Measurements from ENCODE around the gene DOCK3.

Gene DOCK3

DNA sequence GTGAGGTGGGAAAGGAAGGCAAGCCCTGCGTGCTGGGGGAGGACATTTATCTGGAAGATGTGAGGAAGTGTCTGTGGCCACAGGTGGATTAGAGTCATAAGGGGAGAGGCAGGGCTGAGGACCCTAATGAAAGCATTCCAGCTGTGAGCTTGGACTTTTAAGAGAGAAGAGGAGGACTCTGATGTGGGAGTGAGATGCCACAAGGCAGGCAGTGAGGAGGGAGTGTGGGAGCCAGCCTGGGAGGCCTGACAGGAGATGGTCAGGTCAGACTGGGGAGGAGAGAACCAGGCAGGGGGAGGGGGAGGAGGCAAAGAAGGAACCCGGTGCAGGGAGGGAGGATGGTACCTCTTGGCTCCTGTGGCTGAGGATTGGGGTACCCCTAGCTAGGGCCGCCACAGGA, 36.8 kb upstream of the DOCK3 start:
- Histone ChIP-seq H3K9ac (no peak overlapping the region), H4K20me1 (ENCODE audit: insufficient read depth) (no peaks in the 10 kb centered on the region), H3K27ac (no peak overlapping the region), H2AFZ (ENCODE audit: low read depth) (no peak overlapping the region), H3K27me3 (ENCODE audit: insufficient read depth, low read depth) (no peaks in the 10 kb centered on the region), H3K36me3 (ENCODE audit: insufficient read depth) (no peaks in the 10 kb centered on the region), H3K4me2 (no peak overlapping the region), H3K4me3 (IDR thresholded peaks at IDR 0.05; ENCODE audit: insufficient read depth, low read depth, low read length) (no peak overlapping the region), H3K79me2 (ENCODE audit: insufficient read depth, low read depth) (no peaks in the 10 kb centered on the region), H3K4me1 (ENCODE audit: low read depth, poor library complexity, severe bottlenecking) (no peaks in the 10 kb centered on the region)
- TF ChIP-seq, protein P1, sequence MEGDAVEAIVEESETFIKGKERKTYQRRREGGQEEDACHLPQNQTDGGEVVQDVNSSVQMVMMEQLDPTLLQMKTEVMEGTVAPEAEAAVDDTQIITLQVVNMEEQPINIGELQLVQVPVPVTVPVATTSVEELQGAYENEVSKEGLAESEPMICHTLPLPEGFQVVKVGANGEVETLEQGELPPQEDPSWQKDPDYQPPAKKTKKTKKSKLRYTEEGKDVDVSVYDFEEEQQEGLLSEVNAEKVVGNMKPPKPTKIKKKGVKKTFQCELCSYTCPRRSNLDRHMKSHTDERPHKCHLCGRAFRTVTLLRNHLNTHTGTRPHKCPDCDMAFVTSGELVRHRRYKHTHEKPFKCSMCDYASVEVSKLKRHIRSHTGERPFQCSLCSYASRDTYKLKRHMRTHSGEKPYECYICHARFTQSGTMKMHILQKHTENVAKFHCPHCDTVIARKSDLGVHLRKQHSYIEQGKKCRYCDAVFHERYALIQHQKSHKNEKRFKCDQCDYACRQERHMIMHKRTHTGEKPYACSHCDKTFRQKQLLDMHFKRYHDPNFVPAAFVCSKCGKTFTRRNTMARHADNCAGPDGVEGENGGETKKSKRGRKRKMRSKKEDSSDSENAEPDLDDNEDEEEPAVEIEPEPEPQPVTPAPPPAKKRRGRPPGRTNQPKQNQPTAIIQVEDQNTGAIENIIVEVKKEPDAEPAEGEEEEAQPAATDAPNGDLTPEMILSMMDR (conservative IDR thresholded peaks at IDR 0.05; ENCODE audit: low read depth, low read length): no peak

DNA sequence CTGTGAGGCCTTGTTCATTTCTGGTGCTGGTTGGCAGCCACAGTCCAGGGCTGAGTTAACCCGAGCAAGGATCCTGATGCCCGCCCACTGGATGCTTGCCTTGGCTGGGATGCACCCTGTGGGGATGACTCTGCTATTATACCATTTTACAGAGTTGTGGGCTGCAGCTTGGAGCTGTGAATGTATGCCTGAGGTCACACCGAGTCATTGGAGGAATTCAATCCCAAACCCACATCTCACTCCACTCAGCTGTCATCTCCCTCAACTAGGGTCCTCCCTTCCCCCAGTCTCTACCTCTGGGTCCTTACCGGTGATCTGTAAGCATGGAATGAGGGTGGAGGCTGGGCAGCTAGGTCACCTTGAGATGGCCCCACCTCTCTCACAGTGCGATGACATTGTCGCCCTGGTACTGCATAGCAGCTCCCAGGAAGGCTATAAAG, 35.7 kb upstream of the DOCK3 start:
- Histone ChIP-seq H3K27me3 (ENCODE audit: insufficient read depth, low read depth) (no peaks in the 10 kb centered on the region), H3K27ac (no peak overlapping the region), H3K4me3 (IDR thresholded peaks at IDR 0.05; ENCODE audit: insufficient read depth, low read depth, low read length) (no peak overlapping the region), H3K79me2 (ENCODE audit: insufficient read depth, low read depth) (no peaks in the 10 kb centered on the region), H4K20me1 (ENCODE audit: insufficient read depth) (no peaks in the 10 kb centered on the region), H3K36me3 (ENCODE audit: insufficient read depth) (no peaks in the 10 kb centered on the region), H3K9ac (no peak overlapping the region), H3K4me2 (no peak overlapping the region), H3K4me1 (ENCODE audit: low read depth, poor library complexity, severe bottlenecking) (no peaks in the 10 kb centered on the region), H2AFZ (ENCODE audit: low read depth) (no peak overlapping the region)
- TF ChIP-seq, protein P1 (conservative IDR thresholded peaks at IDR 0.05; ENCODE audit: low read depth, low read length): no peak

DNA sequence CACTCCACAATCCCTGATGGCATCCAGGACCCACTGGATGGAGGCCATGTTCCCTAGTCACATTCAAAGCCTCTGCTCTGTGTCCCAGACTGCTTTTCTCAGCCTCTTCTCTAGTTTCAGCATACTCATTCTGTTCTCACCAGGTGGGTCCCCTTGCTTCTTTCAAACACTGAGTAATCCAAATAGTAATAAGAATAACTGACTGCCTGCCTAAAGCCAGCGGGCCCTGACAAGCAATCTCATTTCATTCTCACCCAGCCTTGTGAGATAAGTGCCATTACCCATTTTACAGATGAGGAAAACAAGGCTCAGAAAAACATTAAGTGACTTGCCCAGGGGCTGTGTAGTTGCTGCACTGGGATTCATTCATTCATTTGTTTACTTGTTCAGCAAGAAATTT, 32.3 kb upstream of the DOCK3 start:
- Histone ChIP-seq H3K4me2 (no peak overlapping the region), H3K4me3 (IDR thresholded peaks at IDR 0.05; ENCODE audit: insufficient read depth, low read depth, low read length) (no peak overlapping the region), H3K4me1 (ENCODE audit: low read depth, poor library complexity, severe bottlenecking) (no peaks in the 10 kb centered on the region), H3K27ac (no peak overlapping the region), H3K9ac (no peak overlapping the region), H3K27me3 (ENCODE audit: insufficient read depth, low read depth) (no peaks in the 10 kb centered on the region), H4K20me1 (ENCODE audit: insufficient read depth) (no peaks in the 10 kb centered on the region), H2AFZ (ENCODE audit: low read depth) (no peak overlapping the region), H3K79me2 (ENCODE audit: insufficient read depth, low read depth) (no peaks in the 10 kb centered on the region), H3K36me3 (ENCODE audit: insufficient read depth) (no peaks in the 10 kb centered on the region)
- TF ChIP-seq, protein P1 (conservative IDR thresholded peaks at IDR 0.05; ENCODE audit: low read depth, low read length): no peak

DNA sequence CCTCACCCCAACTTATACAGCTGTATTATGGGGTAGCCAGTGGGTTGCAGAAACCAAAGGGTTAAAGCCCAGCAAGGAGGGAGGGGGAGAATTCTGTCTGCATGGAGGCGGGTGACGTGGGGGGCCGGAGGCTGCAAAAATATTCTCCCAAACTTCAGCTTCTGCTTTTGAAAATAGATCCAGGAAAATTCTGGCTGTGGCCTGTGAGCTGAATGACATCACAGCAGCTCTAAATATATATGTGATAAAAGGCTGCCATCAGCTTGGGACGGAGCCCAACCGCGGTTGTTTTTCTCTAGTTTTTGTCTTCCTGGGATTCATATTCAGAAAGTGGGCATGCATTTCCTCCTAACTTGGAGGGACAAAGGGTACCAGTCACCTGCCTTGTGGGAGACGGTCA, 30.2 kb upstream of the DOCK3 start:
- Histone ChIP-seq H3K27ac (no peak overlapping the region), H3K9ac (no peak overlapping the region), H3K4me3 (IDR thresholded peaks at IDR 0.05; ENCODE audit: insufficient read depth, low read depth, low read length) (no peak overlapping the region), H4K20me1 (ENCODE audit: insufficient read depth) (no peaks in the 10 kb centered on the region), H3K4me2 (no peak overlapping the region), H3K4me1 (ENCODE audit: low read depth, poor library complexity, severe bottlenecking) (no peaks in the 10 kb centered on the region), H2AFZ (ENCODE audit: low read depth) (no peak overlapping the region), H3K79me2 (ENCODE audit: insufficient read depth, low read depth) (no peaks in the 10 kb centered on the region), H3K27me3 (ENCODE audit: insufficient read depth, low read depth) (no peaks in the 10 kb centered on the region), H3K36me3 (ENCODE audit: insufficient read depth) (no peaks in the 10 kb centered on the region)
- TF ChIP-seq, protein P1 (conservative IDR thresholded peaks at IDR 0.05; ENCODE audit: low read depth, low read length): no peak

All from KMS-11 (cell line).